Left renal cortex interstitium (tissue), 4 donors: ENCODE data around the gene OGA. TPM values are rescaled to one million over a fixed set of nuclear protein-coding genes. Genes with fewer than 3 reads are reported as not detected.
A peak's percentile ranks its signal among the peaks of the same experiment; 100 is the strongest.

Experiments used
- DNase-seq, 4 donors: peaks; one replicate each; pipeline ENCODE4 v3.0.0-alpha.2; 2013; ENCODE audit warnings: low read depth in 4 of 4, low spot score in 2 of 4, missing footprints in 1 of 4
- polyA plus RNA-seq, 4 donors: library from polyadenylated mRNA; unstranded; fragments of 120-200 nt; gene quantifications; one replicate each; pipeline ENCODE4 v1.2.1, GENCODE V29; 2013; ENCODE audit not compliant: insufficient read length in 4 of 4

Gene OGA
- 100 to 1,000 TPM; 114 to 274 (median 158) TPM for polyA plus RNA-seq

DNA sequence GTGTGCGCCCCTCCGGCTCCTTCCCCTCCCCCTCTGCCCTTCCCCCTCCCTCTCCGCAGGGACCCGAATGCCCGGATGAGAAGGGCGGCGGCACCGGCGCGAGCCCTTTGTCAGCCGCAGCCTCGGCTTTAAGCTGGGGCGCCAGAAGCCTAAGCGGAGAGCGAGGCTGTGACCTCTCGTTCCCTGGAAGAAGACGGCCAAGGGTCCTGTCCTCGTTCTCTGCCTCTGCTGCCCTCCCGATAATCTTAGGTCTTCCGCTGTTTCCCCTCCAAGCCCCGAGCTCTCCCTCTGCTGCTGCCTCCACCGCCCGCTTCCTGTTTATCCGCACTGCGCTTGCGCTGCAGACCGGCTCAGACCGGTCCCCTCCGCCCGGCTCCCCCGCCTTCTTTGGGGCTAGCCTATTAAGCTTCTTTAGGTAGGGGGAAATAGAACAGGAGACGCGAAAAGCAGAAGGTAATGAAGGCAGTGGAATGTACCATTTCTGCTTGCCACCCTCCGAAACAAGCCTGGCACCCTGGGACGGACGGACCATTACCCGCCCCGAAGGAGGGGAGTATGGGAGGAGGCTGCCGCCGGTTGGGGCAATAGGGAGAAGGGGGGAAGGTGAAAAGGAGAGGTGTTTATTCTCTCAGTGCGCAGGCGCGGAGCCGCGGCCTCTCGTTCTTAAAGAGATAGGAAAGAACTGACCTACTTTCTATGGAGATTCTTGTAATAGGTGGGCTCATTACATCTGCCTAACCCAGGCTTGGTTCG, at the start of gene OGA:
TSS of gene OGA (minus strand) at position 326 of the 753 bp plus-strand sequence. CDS start 422 bp downstream, outside the sequence.
- DNase-seq, result peak; percentile 94 to 98 (median 97)

DNA sequence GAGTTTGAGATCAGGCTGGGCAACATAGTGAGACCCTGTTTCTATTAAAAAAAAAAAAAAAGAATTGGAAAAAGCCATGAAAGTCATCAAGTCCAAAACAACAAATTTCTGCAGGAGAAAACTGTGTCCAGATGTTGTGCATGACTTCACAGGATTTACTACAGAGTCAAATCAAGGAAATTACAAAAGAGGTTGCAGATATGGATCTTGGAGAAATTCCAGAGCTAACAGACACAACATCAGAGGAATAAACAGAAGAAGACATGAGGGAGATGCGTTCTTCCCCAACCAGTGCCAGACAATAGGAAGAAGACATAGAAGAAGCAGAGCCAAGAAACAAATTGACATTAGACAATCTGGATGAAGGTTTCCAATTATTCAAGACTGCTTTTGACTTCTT, 49.7 kb upstream of the OGA start:
- DNase-seq, result no peak

DNA sequence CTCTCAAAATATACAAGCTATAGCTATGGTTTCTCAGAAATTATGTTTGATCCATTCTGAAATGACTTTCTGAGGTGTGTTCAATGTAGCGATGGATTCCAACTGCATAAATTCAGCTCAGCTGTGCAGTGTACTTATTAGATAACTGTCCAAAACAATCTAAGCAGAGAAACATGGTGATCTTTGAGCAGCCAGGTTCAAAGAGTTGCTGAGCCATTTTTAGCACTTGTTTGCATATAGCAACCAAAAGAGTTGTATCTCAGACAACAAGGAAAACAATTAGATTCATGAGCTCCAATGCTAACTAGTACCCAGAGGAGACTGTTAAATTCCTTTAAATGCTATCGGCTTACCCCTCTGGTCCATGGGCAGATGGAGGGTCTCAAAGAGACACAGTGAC, 41.3 kb upstream of the OGA start:
- no peak for DNase-seq

DNA sequence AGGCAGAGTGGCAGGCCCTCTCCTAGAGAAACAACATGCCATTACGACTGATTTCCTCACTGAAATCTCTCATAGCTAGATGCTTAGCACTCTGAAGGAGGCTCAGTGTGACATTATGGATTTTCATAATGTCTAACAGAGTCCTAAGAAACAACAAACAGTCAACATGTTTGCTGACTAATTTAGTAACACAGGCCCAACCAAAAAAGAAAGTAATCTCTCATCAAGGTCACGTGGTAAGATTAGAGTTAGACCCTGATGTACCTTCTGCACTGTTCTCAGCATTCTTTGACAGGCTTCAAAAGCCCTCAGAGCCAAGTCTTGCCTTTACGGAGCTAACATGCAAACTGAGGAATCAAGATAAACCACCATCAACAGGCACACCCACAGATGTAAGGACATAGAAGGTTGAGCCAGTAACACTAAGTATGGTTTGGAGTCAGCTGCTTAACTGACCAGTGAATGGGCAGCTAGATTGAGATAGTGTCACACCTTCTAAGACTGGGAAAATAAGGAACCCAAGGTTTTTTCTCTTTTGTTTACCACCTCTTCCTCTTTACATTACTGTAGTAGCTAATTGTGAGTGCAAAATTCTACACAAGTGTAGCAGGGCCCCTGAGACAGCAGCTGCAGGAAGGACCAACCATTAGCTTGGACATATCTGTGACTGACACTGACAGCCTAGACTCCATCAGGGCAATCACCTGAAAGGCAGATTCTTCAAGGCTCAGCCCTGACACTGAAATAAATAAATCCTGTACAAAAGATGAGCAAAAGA, 40.7 kb upstream of the OGA start:
- DNase-seq, result no peak

DNA sequence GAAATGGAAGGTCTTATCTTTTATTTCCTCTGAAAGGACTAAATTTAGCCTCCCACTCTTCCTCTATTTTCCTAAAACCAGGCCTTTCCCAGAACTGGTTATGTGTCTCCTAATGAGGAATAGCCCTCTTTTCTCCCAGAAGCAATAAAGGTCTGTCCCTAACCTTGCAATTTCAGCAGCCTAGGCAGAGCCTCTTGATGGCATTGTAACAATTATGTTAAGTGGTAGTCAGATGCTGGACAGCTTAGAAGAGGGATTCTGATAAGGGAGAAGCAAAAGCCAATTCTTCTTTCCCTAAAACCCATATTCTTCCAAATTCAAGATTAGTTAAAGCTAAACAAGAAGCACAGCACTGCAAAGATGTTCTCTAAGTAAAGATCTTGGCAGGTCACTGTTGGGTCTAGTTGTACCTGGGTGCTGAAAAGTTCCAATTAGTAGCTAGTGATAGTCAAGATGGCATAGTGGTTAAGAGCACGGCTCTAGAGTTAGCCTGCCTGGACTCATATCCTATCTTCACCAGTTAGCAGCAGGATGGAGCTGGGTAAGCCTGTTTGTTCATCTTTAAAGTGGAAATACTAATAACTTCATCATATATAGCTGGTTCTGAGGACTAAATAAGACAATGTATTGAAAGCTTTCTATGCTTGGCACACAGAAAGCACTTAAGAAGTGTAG, 39.7 kb upstream of the OGA start:
- DNase-seq, result no peak

- no peak for DNase-seq
These were observed 38.4 kb upstream of the OGA start for GRCh38 chr10:101856626-101857025.

DNA sequence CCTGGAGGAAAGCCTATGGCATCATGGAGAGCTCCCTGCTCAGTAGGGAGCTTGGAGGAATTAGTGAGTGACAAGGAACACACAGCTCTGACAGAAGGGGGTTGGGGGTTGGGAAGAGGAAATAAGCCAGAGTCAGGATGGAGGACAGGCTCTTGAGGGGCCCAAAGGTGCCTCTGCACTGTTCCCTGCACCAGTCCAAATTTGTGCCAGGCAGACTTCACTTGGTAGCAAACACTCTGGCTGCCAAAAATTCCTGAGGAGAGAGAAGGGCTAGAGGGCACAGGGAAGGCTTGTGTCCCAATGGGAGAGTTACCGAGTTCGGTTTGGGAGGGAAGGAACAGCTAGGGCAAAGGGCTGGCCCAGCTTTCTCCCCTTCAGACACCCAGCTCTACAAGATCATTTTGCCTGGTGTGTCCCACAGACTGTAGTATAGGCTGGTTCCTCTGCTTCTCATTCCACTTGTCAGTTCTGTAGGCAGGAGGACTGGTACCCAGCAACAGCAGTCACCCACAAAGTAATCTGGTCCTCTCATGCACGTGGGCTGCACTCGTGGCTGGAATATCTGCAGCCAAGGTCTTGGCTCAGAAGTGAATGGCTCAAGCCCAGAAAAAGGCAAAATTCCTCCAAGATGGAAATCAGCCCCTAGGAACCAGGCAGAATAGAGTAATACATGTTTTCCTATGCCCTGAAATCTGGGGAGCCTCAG, 33.3 kb upstream of the OGA start:
- DNase-seq, result no peak

DNA sequence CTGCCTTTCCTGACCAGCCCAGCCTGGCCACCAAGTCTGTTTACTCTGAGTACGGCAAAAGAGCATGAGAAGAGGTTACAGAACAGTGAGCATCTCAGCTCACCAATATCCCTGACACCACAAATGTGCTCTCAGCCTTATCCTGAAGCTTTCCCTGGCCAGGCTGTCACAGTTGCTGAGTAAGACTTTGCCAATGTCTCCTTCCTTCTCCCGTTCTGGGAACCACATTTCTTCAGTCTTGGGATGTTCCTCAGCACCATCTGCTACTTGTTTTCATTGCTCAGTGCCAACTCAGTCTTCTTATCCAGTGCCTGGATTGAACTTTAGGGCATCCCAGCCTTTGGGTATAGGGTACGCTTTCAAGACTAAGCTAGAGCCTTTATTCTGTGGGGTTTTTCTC, 32.5 kb upstream of the OGA start:
- no peak for DNase-seq

- DNase-seq, result no peak
These were observed 30.7 kb upstream of the OGA start for GRCh38 chr10:101848894-101849351.

GRCh38 chr10:101848408-101848807, 30.2 kb upstream of the OGA start:
- DNase-seq, result no peak

GRCh38 chr10:101845893-101846292, 27.6 kb upstream of the OGA start:
- DNase-seq, result no peak

DNA sequence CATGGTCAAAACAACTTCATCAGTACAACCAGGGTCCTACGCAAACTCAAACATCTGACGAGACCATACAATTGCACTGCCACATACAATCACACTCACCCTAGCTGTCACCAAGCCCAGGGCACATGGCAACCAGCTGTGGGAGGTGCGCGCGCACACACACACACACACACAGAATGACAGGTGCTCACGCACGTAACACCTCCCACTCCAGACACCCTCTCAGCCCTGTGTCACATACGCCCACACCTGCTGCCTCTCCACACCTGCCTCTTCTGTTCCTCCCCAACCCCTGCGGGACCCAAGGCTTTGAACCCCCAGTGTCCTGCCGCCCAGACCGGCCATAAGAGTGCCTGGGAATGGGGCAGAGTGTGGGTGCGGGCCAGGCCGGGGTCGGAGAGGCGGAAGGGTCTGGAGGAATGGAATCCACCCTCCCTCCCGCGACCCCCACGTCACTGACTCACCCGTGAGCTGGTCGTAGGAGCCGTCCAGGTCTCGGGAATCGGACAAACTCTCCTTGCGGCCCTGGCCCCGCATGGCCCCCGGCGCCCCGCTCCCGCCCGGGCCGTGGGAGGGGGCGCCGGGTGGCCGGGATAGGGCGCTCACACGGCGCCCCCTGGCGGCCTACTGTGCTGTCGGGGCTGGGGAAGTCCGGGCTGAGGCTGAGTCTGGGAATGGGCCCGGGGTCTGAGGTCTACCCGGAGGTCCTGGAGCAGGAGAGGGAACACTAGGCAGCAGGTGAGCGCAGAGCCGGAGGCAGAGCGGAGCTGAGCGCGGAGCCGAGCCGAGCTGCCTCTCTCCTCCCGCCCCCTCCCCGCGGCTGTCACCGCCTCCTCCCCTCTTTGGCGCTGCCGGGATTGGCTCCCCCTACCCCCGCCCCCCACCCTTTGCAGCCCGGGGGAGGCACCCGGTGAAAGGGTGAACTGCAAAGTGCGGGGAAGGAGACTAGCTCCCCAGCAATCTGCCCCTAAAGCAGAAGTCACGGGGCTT, 25.1 kb upstream of the OGA start, which contains the start of gene KCNIP2:
TSS of gene KCNIP2 (minus strand) at position 769 of the 990 bp plus-strand sequence. CDS start at position 537, 232 bp downstream.
- no peak for DNase-seq

DNA sequence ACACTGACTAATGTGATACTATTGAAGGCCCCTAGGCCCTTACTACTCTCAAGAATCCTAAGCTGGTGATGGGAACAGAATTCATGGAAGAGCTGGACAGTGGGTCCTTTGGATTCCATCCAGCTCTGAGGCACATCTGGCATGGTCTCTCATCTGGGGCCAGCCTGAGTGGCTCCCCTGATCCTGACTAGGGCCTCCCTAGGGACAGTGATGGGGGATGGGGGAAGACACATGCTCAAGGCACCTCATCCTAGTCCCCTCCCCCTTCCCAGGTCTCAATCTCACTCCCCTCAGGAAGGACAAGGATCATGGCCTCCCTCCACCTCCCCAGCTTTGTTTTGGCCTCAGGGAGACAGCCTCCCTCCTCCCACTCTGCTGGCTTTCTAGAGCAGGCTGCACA, 23.6 kb upstream of the OGA start:
- DNase-seq, result no peak

- peak in 3 of 4 donors; percentile 55 to 85 (median 75) for DNase-seq
These were observed 22.7 kb upstream of the OGA start for GRCh38 chr10:101840741-101841453.

DNA sequence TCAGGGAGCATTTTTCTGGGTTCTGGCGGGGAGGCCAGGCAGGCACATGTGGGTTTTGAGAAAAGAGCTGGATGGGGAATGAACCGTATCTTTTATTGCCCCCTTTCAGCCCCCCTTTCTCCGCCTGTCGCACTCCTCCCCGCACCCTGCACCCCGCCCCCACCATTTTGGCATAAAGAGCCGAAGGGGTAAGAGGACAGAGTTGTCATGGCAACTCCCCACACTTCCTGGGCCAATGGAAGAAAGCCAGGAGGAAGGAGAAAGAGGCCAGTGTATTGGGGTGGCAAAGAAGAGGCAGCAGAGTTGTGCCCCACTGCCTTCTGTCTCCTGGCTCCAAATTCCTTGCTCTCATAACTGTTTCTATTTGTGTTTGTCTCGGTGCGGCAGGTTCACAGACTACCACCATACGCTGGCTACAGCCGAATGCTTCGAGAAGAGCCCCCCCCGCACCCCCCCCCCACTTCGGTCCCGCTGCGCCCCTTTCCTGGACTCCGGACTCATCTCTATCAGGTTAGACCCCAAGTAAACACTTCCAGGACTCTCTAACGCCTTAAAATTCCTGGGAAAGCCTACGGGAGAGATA, 21.9 kb upstream of the OGA start:
- DNase-seq, result no peak

DNA sequence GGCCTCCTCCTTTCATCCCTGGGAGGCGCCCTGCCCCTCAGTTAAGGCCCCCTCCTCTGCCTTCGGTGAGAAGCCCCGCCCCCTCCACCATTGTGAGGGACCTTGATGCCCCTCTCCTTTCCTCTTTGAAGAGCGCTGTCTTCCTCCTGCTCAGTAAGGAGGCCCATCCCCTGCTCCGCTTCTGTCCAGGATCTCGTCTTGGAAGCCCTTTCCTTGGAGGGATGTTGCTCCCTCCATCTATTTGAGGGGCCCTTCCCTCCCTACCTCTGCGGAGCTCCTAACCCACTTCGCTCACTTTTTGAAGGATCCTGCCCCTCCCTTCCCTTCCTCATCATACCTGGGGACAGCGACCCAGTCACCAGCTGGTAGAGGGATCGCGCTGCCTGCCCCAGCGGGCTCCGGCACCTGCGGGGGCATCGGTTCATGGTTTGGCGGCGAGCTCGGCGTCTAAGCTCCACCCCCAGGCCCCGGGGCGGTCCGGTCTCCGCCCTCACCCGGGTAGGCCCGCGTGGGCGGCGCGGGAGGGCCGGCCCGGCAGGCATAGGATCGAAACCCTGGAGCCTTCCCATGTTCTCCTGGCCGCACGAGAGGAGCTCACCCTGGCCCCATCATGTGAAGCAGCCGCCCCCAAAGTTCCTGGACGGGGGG, 21.3 kb upstream of the OGA start:
- DNase-seq, result no peak

DNA sequence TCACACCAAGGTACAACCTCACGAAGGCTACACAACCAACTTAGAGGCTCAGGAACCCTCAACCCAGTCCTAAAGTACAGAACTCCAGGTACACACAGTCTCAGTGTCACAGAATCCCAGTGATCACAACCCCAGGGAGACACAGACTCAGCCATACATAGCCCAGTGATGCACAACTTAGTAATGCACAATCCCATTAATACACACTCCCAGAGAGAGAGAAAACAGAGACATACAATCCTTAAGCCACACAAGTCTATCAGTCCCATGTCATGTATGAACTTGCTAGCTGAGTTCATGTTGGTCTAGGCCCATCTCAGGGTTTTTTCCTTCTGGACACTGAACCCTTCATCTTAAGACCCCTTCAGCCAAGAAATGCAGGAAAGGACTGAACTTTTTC, 20.8 kb upstream of the OGA start:
- DNase-seq, result no peak
